GM23338 (cell line): ENCODE data around the gene SUPT6H. TPM values are rescaled to one million over a fixed set of nuclear protein-coding genes. Genes with fewer than 3 reads are reported as not detected.

ENCODE experiments used
- ATAC-seq: fragments of 200-7000 bp; cut with Tn5 transposase; 3 replicates; pipeline ENCODE4 v1.9.1; 2020
- DNase-seq: peaks from one replicate; pipeline ENCODE4 v3.0.0-alpha.2; 2015; ENCODE audit warnings: low spot score
- H2AFZ ChIP-seq: fragments of 200-600 bp; sonication (generic); 2 replicates; pipeline ENCODE4 v1.8.0; 2016; ENCODE audit warnings: antibody characterized with exemption, mild to moderate bottlenecking, moderate library complexity
- H3F3A ChIP-seq: fragments of 200-600 bp; sonication (generic); replicated peaks from 2 replicates; pipeline ENCODE4 v1.8.0; 2017; ENCODE audit warnings: antibody characterized with exemption, mixed run types, low read depth
- H3K27ac ChIP-seq: fragments of 200-600 bp; sonication (generic); 2 replicates; pipeline ENCODE4 v1.6.1; 2016; ENCODE audit warnings: low read depth
- H3K27me3 ChIP-seq: fragments of 200-600 bp; sonication (generic); 2 replicates; pipeline ENCODE4 v1.8.0; 2016; ENCODE audit warnings: mild to moderate bottlenecking, mixed run types, moderate library complexity; ENCODE audit not compliant: insufficient read depth
- H3K36me3 ChIP-seq: fragments of 200-600 bp; sonication (generic); 2 replicates; pipeline ENCODE4 v1.8.0; 2016; ENCODE audit warnings: mild to moderate bottlenecking; ENCODE audit not compliant: insufficient read depth
- H3K4me1 ChIP-seq: fragments of 200-600 bp; sonication (generic); 2 replicates; pipeline ENCODE4 v1.8.0; 2016; ENCODE audit warnings: mild to moderate bottlenecking, moderate library complexity; ENCODE audit not compliant: insufficient read depth
- H3K4me2 ChIP-seq: fragments of 200-600 bp; sonication (generic); 2 replicates; pipeline ENCODE4 v1.7.1; 2017; ENCODE audit warnings: mixed run types
- H3K4me3 ChIP-seq: fragments of 200-600 bp; sonication (generic); 2 replicates; pipeline ENCODE4 v1.6.1; 2016; ENCODE audit warnings: mixed run types
- H3K79me2 ChIP-seq: fragments of 200-600 bp; sonication (generic); replicated peaks from 2 replicates; pipeline ENCODE4 v1.8.0; 2017; ENCODE audit warnings: mild to moderate bottlenecking; ENCODE audit not compliant: insufficient read depth
- H3K9me2 ChIP-seq: fragments of 200-600 bp; sonication (generic); 2 replicates; pipeline ENCODE4 v1.8.0; 2017; ENCODE audit not compliant: insufficient read depth
- H4K20me1 ChIP-seq: fragments of 200-600 bp; sonication (generic); replicated peaks from 2 replicates; pipeline ENCODE4 v1.8.0; 2017; ENCODE audit warnings: mild to moderate bottlenecking; ENCODE audit not compliant: insufficient read depth
- H3K27ac Mint-ChIP-seq: 2 replicates; pipeline ENCODE4 v1.8.0; 2020; ENCODE audit warnings: inconsistent platforms, mild to moderate bottlenecking, moderate library complexity, mixed read lengths
- H3K27me3 Mint-ChIP-seq: 3 replicates; pipeline ENCODE4 v1.8.0; 2022; ENCODE audit warnings: low read depth, mild to moderate bottlenecking, moderate library complexity, mixed read lengths, inconsistent platforms; ENCODE audit not compliant: insufficient read depth, poor library complexity
- H3K36me3 Mint-ChIP-seq: 3 replicates; pipeline ENCODE4 v1.8.0; 2021; ENCODE audit warnings: low read depth, mild to moderate bottlenecking, inconsistent platforms, moderate library complexity, mixed read lengths
- H3K4me1 Mint-ChIP-seq: 3 replicates; pipeline ENCODE4 v1.8.0; 2020; ENCODE audit warnings: mild to moderate bottlenecking, inconsistent platforms, mixed read lengths
- H3K4me3 Mint-ChIP-seq: 3 replicates; pipeline ENCODE4 v1.8.0; 2021; ENCODE audit warnings: moderate library complexity, mild to moderate bottlenecking, inconsistent platforms, mixed read lengths
- H3K9me3 Mint-ChIP-seq: 3 replicates; pipeline ENCODE4 v1.8.0; 2020; ENCODE audit warnings: moderate library complexity, mild to moderate bottlenecking, inconsistent platforms, mixed read lengths
- CREB1 ChIP-seq: fragments of 250-450 bp; sonication (Bioruptor Pico); IDR thresholded peaks from 2 replicates; pipeline ENCODE4 v1.5.0; 2020; ENCODE audit warnings: low read depth, mild to moderate bottlenecking, moderate library complexity
- EZH2 ChIP-seq: fragments of 200-600 bp; sonication (generic); IDR thresholded peaks from one replicate; pipeline ENCODE4 v1.8.0; 2017; ENCODE audit warnings: antibody characterized with exemption, mild to moderate bottlenecking, low read depth; ENCODE audit not compliant: unreplicated experiment
- EZH2phosphoT487 ChIP-seq: fragments of 200-600 bp; sonication (generic); IDR thresholded peaks from one replicate; pipeline ENCODE4 v1.8.1; 2018; ENCODE audit warnings: antibody characterized with exemption; ENCODE audit not compliant: unreplicated experiment
- JUNB ChIP-seq: IDR thresholded peaks from one replicate; pipeline ENCODE4 v1.6.1; 2016; ENCODE audit warnings: antibody characterized with exemption; ENCODE audit not compliant: unreplicated experiment
- NANOG ChIP-seq: IDR thresholded peaks from 2 replicates; pipeline ENCODE4 v1.6.1; 2016; ENCODE audit warnings: antibody characterized with exemption, borderline replicate concordance
- POLR2AphosphoS5 ChIP-seq: IDR thresholded peaks from 2 replicates; pipeline ENCODE4 v1.6.1; 2016; ENCODE audit warnings: antibody characterized with exemption, low read depth
- STAT1 ChIP-seq: IDR thresholded peaks from one replicate; pipeline ENCODE4 v1.6.1; 2016; ENCODE audit warnings: antibody characterized with exemption; ENCODE audit not compliant: unreplicated experiment
- ZNF114 ChIP-seq: fragments of 250-450 bp; sonication (Bioruptor Pico); IDR thresholded peaks from 2 replicates; pipeline ENCODE4 v1.5.0; 2020; ENCODE audit warnings: mild to moderate bottlenecking, moderate library complexity
- ZNF331 ChIP-seq: fragments of 250-450 bp; sonication (Bioruptor Pico); IDR thresholded peaks from 2 replicates; pipeline ENCODE4 v1.5.0; 2020; ENCODE audit warnings: low read depth, mild to moderate bottlenecking, moderate library complexity
- polyA plus RNA-seq: library from polyadenylated mRNA; unstranded; fragments of >200 nt; fragmentation: Nextera tagmentation; extraction: Ambion mirVana; gene quantifications from 2 replicates; pipeline ENCODE4 v1.2.1, GENCODE V29; 2016
- total RNA-seq: library from RNA; depleted of rRNA; stranded (reverse); fragments of >200 nt; shearing (Covaris generic); gene quantifications from 2 replicates; pipeline ENCODE4 v1.2.3, GENCODE V29; 2014
- TF ChIP-seq, protein P1 (sequence below), 2 experiments: fragments of 200-600 bp in 1 of 2; sonication (generic) in 1 of 2; conservative IDR thresholded peaks; 2 replicates each; pipeline versions ENCODE4 v1.5.1 to v1.6.1; 2016 to 2017; ENCODE audit warnings: antibody characterized with exemption in 2 of 2, low read depth in 2 of 2, mild to moderate bottlenecking in 2 of 2, moderate library complexity in 1 of 2
- TF ChIP-seq, protein P2 (sequence below): IDR thresholded peaks from 2 replicates; pipeline ENCODE4 v1.6.1; 2016; ENCODE audit warnings: antibody characterized with exemption
- TF ChIP-seq, protein P3 (sequence below): fragments of 250-450 bp; sonication (Bioruptor Pico); IDR thresholded peaks from 2 replicates; pipeline ENCODE4 v1.5.0; 2020; ENCODE audit warnings: mild to moderate bottlenecking, moderate library complexity
- TF ChIP-seq, protein P4 (sequence below): IDR thresholded peaks from one replicate; pipeline ENCODE4 v1.6.1; 2018; ENCODE audit warnings: antibody characterized with exemption; ENCODE audit not compliant: unreplicated experiment

The SUPT6H gene
- total and polyA plus RNA-seq, 2 experiments from 2014 or later = 17.8 to 70.7 TPM

DNA sequence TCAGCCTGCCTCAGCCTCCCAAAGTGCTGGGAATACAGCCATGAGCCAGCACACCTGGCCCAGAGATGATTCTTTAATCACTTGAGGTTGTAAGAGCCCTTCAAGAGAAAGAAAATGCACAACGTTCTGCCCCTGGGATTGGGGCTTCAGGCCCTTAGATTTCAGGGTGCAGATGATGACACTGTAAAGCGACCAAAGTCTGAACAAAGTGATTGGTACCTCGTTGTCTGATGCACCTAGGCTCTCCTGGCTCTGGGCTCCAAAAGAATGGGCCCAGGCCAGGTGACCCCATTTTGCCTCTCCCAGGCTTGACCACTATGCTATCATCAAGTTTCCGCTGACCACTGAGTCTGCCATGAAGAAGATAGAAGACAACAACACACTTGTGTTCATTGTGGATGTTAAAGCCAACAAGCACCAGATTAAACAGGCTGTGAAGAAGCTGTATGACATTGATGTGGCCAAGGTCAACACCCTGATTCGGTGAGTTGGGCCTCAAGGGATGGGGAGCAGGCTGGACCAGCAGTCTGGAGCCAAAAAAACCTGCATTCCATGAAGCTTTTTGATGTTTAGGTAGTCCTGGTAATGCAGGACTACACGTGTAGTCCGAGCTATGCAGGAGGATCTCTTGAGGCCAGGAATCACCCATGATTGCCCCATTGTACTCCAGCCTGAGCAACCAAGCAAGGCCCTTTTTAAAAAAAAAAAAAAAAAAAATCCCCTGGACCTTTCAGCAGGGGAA is 60.6 kb downstream of the SUPT6H start:
- H3K27me3 Mint-ChIP-seq = peaks cover 47% of the 10 kb centered on the region
- H4K20me1 ChIP-seq = peaks cover 33% of the 10 kb centered on the region
- H3K27ac ChIP-seq = peak overlapping the region; percentile 87

More for the DNA sequence above, 60.6 kb downstream of the SUPT6H start:
- DNase-seq (no peak), ATAC-seq (no peak)
- peaks cover 39% of the 10 kb centered on the region for H3K4me1 ChIP-seq
- TF ChIP-seq, protein P1, sequence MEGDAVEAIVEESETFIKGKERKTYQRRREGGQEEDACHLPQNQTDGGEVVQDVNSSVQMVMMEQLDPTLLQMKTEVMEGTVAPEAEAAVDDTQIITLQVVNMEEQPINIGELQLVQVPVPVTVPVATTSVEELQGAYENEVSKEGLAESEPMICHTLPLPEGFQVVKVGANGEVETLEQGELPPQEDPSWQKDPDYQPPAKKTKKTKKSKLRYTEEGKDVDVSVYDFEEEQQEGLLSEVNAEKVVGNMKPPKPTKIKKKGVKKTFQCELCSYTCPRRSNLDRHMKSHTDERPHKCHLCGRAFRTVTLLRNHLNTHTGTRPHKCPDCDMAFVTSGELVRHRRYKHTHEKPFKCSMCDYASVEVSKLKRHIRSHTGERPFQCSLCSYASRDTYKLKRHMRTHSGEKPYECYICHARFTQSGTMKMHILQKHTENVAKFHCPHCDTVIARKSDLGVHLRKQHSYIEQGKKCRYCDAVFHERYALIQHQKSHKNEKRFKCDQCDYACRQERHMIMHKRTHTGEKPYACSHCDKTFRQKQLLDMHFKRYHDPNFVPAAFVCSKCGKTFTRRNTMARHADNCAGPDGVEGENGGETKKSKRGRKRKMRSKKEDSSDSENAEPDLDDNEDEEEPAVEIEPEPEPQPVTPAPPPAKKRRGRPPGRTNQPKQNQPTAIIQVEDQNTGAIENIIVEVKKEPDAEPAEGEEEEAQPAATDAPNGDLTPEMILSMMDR (conservative IDR thresholded peaks at IDR 0.05; ENCODE audit: low read depth in 2 of 2) = no peak
- TF ChIP-seq, protein P2, sequence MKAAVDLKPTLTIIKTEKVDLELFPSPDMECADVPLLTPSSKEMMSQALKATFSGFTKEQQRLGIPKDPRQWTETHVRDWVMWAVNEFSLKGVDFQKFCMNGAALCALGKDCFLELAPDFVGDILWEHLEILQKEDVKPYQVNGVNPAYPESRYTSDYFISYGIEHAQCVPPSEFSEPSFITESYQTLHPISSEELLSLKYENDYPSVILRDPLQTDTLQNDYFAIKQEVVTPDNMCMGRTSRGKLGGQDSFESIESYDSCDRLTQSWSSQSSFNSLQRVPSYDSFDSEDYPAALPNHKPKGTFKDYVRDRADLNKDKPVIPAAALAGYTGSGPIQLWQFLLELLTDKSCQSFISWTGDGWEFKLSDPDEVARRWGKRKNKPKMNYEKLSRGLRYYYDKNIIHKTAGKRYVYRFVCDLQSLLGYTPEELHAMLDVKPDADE = no peak
- TF ChIP-seq CREB1 (no peak), JUNB (no peak), NANOG (no peak), ZNF331 (no peak), ZNF114 (CRISPR knock-in tag) (no peak), STAT1 (no peak), POLR2AphosphoS5 (no peak; the same call in 1 of the 2 replicates), EZH2 (no peak), EZH2phosphoT487 (no peak)
- TF ChIP-seq, protein P3, sequence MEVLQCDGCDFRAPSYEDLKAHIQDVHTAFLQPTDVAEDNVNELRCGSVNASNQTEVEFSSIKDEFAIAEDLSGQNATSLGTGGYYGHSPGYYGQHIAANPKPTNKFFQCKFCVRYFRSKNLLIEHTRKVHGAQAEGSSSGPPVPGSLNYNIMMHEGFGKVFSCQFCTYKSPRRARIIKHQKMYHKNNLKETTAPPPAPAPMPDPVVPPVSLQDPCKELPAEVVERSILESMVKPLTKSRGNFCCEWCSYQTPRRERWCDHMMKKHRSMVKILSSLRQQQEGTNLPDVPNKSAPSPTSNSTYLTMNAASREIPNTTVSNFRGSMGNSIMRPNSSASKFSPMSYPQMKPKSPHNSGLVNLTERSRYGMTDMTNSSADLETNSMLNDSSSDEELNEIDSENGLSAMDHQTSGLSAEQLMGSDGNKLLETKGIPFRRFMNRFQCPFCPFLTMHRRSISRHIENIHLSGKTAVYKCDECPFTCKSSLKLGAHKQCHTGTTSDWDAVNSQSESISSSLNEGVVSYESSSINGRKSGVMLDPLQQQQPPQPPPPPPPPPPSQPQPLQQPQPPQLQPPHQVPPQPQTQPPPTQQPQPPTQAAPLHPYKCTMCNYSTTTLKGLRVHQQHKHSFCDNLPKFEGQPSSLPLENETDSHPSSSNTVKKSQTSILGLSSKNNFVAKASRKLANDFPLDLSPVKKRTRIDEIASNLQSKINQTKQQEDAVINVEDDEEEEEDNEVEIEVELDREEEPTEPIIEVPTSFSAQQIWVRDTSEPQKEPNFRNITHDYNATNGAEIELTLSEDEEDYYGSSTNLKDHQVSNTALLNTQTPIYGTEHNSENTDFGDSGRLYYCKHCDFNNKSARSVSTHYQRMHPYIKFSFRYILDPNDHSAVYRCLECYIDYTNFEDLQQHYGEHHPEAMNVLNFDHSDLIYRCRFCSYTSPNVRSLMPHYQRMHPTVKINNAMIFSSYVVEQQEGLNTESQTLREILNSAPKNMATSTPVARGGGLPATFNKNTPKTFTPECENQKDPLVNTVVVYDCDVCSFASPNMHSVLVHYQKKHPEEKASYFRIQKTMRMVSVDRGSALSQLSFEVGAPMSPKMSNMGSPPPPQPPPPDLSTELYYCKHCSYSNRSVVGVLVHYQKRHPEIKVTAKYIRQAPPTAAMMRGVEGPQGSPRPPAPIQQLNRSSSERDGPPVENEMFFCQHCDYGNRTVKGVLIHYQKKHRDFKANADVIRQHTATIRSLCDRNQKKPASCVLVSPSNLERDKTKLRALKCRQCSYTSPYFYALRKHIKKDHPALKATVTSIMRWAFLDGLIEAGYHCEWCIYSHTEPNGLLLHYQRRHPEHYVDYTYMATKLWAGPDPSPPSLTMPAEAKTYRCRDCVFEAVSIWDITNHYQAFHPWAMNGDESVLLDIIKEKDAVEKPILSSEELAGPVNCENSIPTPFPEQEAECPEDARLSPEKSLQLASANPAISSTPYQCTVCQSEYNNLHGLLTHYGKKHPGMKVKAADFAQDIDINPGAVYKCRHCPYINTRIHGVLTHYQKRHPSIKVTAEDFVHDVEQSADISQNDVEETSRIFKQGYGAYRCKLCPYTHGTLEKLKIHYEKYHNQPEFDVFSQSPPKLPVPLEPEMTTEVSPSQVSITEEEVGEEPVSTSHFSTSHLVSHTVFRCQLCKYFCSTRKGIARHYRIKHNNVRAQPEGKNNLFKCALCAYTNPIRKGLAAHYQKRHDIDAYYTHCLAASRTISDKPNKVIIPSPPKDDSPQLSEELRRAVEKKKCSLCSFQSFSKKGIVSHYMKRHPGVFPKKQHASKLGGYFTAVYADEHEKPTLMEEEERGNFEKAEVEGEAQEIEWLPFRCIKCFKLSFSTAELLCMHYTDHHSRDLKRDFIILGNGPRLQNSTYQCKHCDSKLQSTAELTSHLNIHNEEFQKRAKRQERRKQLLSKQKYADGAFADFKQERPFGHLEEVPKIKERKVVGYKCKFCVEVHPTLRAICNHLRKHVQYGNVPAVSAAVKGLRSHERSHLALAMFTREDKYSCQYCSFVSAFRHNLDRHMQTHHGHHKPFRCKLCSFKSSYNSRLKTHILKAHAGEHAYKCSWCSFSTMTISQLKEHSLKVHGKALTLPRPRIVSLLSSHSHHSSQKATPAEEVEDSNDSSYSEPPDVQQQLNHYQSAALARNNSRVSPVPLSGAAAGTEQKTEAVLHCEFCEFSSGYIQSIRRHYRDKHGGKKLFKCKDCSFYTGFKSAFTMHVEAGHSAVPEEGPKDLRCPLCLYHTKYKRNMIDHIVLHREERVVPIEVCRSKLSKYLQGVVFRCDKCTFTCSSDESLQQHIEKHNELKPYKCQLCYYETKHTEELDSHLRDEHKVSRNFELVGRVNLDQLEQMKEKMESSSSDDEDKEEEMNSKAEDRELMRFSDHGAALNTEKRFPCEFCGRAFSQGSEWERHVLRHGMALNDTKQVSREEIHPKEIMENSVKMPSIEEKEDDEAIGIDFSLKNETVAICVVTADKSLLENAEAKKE (CRISPR knock-in tag) = no peak
- TF ChIP-seq, protein P4, sequence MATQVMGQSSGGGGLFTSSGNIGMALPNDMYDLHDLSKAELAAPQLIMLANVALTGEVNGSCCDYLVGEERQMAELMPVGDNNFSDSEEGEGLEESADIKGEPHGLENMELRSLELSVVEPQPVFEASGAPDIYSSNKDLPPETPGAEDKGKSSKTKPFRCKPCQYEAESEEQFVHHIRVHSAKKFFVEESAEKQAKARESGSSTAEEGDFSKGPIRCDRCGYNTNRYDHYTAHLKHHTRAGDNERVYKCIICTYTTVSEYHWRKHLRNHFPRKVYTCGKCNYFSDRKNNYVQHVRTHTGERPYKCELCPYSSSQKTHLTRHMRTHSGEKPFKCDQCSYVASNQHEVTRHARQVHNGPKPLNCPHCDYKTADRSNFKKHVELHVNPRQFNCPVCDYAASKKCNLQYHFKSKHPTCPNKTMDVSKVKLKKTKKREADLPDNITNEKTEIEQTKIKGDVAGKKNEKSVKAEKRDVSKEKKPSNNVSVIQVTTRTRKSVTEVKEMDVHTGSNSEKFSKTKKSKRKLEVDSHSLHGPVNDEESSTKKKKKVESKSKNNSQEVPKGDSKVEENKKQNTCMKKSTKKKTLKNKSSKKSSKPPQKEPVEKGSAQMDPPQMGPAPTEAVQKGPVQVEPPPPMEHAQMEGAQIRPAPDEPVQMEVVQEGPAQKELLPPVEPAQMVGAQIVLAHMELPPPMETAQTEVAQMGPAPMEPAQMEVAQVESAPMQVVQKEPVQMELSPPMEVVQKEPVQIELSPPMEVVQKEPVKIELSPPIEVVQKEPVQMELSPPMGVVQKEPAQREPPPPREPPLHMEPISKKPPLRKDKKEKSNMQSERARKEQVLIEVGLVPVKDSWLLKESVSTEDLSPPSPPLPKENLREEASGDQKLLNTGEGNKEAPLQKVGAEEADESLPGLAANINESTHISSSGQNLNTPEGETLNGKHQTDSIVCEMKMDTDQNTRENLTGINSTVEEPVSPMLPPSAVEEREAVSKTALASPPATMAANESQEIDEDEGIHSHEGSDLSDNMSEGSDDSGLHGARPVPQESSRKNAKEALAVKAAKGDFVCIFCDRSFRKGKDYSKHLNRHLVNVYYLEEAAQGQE = no peak
- peaks cover 39% of the 10 kb centered on the region for H3K36me3 ChIP-seq
- H3F3A ChIP-seq = peaks cover 59% of the 10 kb centered on the region
- peaks cover 35% of the 10 kb centered on the region for H3K79me2 ChIP-seq
- H3K4me2 ChIP-seq = peak overlapping the region; percentile 98
- no peaks in the 10 kb centered on the region for H3K27me3 ChIP-seq
- Mint-ChIP-seq H3K27ac (peak overlapping the region; percentile 79), H3K4me3 (peak overlapping the region; percentile 100), H3K9me3 (peaks cover 7% of the 10 kb centered on the region), H3K4me1 (peaks cover 50% of the 10 kb centered on the region), H3K36me3 (peaks cover 58% of the 10 kb centered on the region)
- H3K4me3 ChIP-seq = peak overlapping the region; percentile 98
- H2AFZ ChIP-seq = no peak overlapping the region
- no peaks in the 10 kb centered on the region for H3K9me2 ChIP-seq
